Measurements from ENCODE around the gene MARCHF10.

DNA sequence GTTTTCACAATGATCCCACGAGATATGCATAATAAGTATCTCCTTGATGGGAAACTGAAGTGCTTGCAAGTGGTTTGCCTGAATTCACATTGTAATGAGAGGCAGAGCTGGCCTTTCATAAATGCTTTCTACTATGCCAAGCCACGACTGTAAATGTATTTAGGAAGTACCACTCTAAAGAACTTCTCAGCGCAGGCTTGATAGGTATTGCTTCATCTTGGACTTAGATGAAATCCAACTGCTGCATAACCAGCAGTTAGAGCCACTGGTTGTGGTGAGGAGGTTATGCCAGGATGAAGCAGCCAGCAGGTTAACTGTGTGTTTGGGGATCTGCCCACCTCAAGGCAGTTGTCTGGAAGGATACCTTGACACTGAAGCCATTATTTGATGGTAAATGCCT lies 26.8 kb downstream of the MARCHF10 start:
- TF ChIP-seq, protein P1, sequence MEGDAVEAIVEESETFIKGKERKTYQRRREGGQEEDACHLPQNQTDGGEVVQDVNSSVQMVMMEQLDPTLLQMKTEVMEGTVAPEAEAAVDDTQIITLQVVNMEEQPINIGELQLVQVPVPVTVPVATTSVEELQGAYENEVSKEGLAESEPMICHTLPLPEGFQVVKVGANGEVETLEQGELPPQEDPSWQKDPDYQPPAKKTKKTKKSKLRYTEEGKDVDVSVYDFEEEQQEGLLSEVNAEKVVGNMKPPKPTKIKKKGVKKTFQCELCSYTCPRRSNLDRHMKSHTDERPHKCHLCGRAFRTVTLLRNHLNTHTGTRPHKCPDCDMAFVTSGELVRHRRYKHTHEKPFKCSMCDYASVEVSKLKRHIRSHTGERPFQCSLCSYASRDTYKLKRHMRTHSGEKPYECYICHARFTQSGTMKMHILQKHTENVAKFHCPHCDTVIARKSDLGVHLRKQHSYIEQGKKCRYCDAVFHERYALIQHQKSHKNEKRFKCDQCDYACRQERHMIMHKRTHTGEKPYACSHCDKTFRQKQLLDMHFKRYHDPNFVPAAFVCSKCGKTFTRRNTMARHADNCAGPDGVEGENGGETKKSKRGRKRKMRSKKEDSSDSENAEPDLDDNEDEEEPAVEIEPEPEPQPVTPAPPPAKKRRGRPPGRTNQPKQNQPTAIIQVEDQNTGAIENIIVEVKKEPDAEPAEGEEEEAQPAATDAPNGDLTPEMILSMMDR (conservative IDR thresholded peaks at IDR 0.05 in 1 of 2, IDR thresholded peaks at IDR 0.05 in 1 of 2; ENCODE audit: low read depth in 1 of 2, low read length in 2 of 2), result no peak
- TF ChIP-seq EZH2 (IDR thresholded peaks at IDR 0.05; ENCODE audit: low read length, missing control alignments), result no peak

All from fibroblast of lung (primary cell).